Measurements from ENCODE around the gene FAM43A. TPM values are rescaled to one million over a fixed set of nuclear protein-coding genes. Genes with fewer than 3 reads are reported as not detected.

FAM43A gene
- total and polyA plus RNA-seq, 10 of the 15 experiments (the other 5 are each of a cell fraction or from before 2014, with no cell fraction given) = 0.27 to 5.0 (median 1.1) TPM

- TF ChIP-seq E4F1 (IDR thresholded peaks at IDR 0.05; ENCODE audit: borderline replicate concordance, partially characterized antibody) = peak; percentile 81
- TF ChIP-seq ZNF24 (IDR thresholded peaks at IDR 0.05) = peak; percentile 84
- TF ChIP-seq SREBF2 (IDR thresholded peaks at IDR 0.05; ENCODE audit: low read length) = no peak
- peak; percentile 64; the same call in 1 of the 2 replicates for TF ChIP-seq IRF4 (IDR thresholded peaks at IDR 0.05; ENCODE audit: low read depth, low read length)
- TF ChIP-seq IRF3 (IDR thresholded peaks at IDR 0.05) = peak; percentile 53; the same call in 1 of the 2 replicates
- TF ChIP-seq JUNB (IDR thresholded peaks at IDR 0.05) = no peak
- no peak for TF ChIP-seq IRF5 (IDR thresholded peaks at IDR 0.05; ENCODE audit: borderline replicate concordance)
- TF ChIP-seq BMI1 (IDR thresholded peaks at IDR 0.05; ENCODE audit: borderline replicate concordance) = no peak
- TF ChIP-seq CBX5 (IDR thresholded peaks at IDR 0.05; ENCODE audit: low read depth) = no peak; the same call in 1 of the 2 replicates
- TF ChIP-seq NRF1 (conservative IDR thresholded peaks at IDR 0.05; ENCODE audit: low read depth, low read length) = no peak
- TF ChIP-seq EED (IDR thresholded peaks at IDR 0.05; ENCODE audit: low read depth) = 0 out of 2 replicates have a peak, but pooled peaks have one; percentile 16
- TF ChIP-seq MTA3 (IDR thresholded peaks at IDR 0.05; ENCODE audit: borderline replicate concordance, low read length) = no peak; the same call in 1 of the 2 replicates
- TF ChIP-seq MXI1 (IDR thresholded peaks at IDR 0.05; ENCODE audit: low read depth, low read length) = peak; percentile 95
- TF ChIP-seq TCF12 (IDR thresholded peaks at IDR 0.05; ENCODE audit: low read depth, low read length) = 0 out of 2 replicates have a peak, but pooled peaks have one; percentile 9
- TF ChIP-seq TCF3 (IDR thresholded peaks at IDR 0.05; ENCODE audit: borderline replicate concordance, insufficient read depth, low read depth, low read length) = 0 out of 2 replicates have a peak, but pooled peaks have one; percentile 35
- TF ChIP-seq ZNF687 (IDR thresholded peaks at IDR 0.05) = peak; percentile 36
- no peak for TF ChIP-seq EZH2 (IDR thresholded peaks at IDR 0.05; ENCODE audit: borderline replicate concordance, control insufficient read depth, low read depth, low read length)
- peak; percentile 80; the same call in 1 of the 2 replicates for TF ChIP-seq TCF7 (IDR thresholded peaks at IDR 0.05; ENCODE audit: borderline replicate concordance)
- TF ChIP-seq PAX5 (IDR thresholded peaks at IDR 0.05; ENCODE audit: borderline replicate concordance, low read depth, low read length) = no peak
- TF ChIP-seq FOS (IDR thresholded peaks at IDR 0.05; ENCODE audit: borderline replicate concordance, extremely low read depth, insufficient read length) = no peak
Observed at GRCh38 chr3:194671900-194672808, 13.5 kb upstream of the FAM43A start, which contains the start of gene LSG1 (continued).

All from GM12878 (cell line).